CD14-positive monocyte (primary cell): ENCODE results near the gene CYP19A1. TPM values are rescaled to one million over a fixed set of nuclear protein-coding genes. Genes with fewer than 3 reads are reported as not detected.

Experiments used
- DNase-seq, 3 donors: peaks; one replicate each; pipeline ENCODE4 v3.0.0-alpha.2; 2011 to 2022
- H2AFZ ChIP-seq: 2 replicates; pipeline ENCODE4 v1.6.0; 2012; ENCODE audit warnings: mild to moderate bottlenecking, low read depth, low read length, inconsistent platforms; ENCODE audit not compliant: insufficient read depth, poor library complexity, severe bottlenecking
- H3K27ac ChIP-seq, 2 donors: 1 replicate in 1 of 2; 2 replicates in 1 of 2; pipeline ENCODE4 v1.5.1; 2012 to 2013; ENCODE audit warnings: low read length in 2 of 2, control low read depth in 1 of 2, inconsistent platforms in 1 of 2, low read depth in 1 of 2, mild to moderate bottlenecking in 1 of 2
- H3K27me3 ChIP-seq, 2 donors: one replicate each; pipeline versions ENCODE4 v1.6.0 to v1.6.1; 2011 to 2013; ENCODE audit warnings: low read length in 2 of 2; ENCODE audit not compliant: control insufficient read depth in 2 of 2, insufficient read depth in 2 of 2
- H3K36me3 ChIP-seq, 2 donors: replicated peaks in 1 of 2; 1 replicate in 1 of 2; 2 replicates in 1 of 2; pipeline versions ENCODE4 v1.5.1 to v1.6.1; 2012 to 2013; ENCODE audit warnings: low read length in 2 of 2, control low read depth in 1 of 2, inconsistent platforms in 1 of 2, mild to moderate bottlenecking in 1 of 2; ENCODE audit not compliant: insufficient read depth in 2 of 2, control insufficient read depth in 1 of 2
- H3K4me1 ChIP-seq, 2 donors: 1 replicate in 1 of 2; 2 replicates in 1 of 2; pipeline versions ENCODE4 v1.5.1 to v1.6.1; 2012 to 2013; ENCODE audit warnings: low read length in 2 of 2, control low read depth in 1 of 2, inconsistent platforms in 1 of 2, mild to moderate bottlenecking in 1 of 2, moderate library complexity in 1 of 2; ENCODE audit not compliant: insufficient read depth in 2 of 2, control insufficient read depth in 1 of 2
- H3K4me2 ChIP-seq: replicated peaks from 2 replicates; pipeline ENCODE3; 2012; ENCODE audit warnings: low read length, moderate library complexity, mild to moderate bottlenecking; ENCODE audit not compliant: poor library complexity, severe bottlenecking; ENCODE audit errors: extremely low read depth
- H3K4me3 ChIP-seq, 3 experiments: fragments of 200-600 bp in 1 of 3; sonication (generic) in 1 of 3; replicated peaks in 1 of 3; 1 replicate in 2 of 3; 2 replicates in 1 of 3; pipeline ENCODE4 v1.5.1; 2011 to 2013; ENCODE audit warnings: low read length in 3 of 3, mild to moderate bottlenecking in 3 of 3, control low read depth in 2 of 3, low read depth in 2 of 3, inconsistent platforms in 1 of 3, moderate library complexity in 1 of 3
- H3K79me2 ChIP-seq: 2 replicates; pipeline ENCODE4 v1.6.0; 2012; ENCODE audit warnings: mild to moderate bottlenecking, control low read depth, inconsistent platforms, low read length, moderate library complexity; ENCODE audit not compliant: insufficient read depth
- H3K9ac ChIP-seq: 2 replicates; pipeline ENCODE4 v1.6.0; 2017; ENCODE audit warnings: low read length, mild to moderate bottlenecking; ENCODE audit not compliant: insufficient read depth, poor library complexity, severe bottlenecking
- H3K9me3 ChIP-seq, 2 donors: replicated peaks in 1 of 2; 1 replicate in 1 of 2; 2 replicates in 1 of 2; pipeline versions ENCODE4 v1.5.1 to v1.6.1; 2012 to 2013; ENCODE audit warnings: low read length in 2 of 2, control low read depth in 1 of 2; ENCODE audit not compliant: control insufficient read depth in 1 of 2, insufficient read depth in 1 of 2
- H4K20me1 ChIP-seq: 2 replicates; pipeline ENCODE4 v1.6.0; 2012; ENCODE audit warnings: mild to moderate bottlenecking, low read length, control low read depth, moderate library complexity; ENCODE audit not compliant: insufficient read depth
- H3K27ac Mint-ChIP-seq, 7 donors: one replicate each; pipeline ENCODE4 v1.8.0; 2020; ENCODE audit warnings: mild to moderate bottlenecking in 7 of 7, mixed read lengths in 7 of 7, moderate library complexity in 6 of 7, inconsistent platforms in 2 of 7
- H3K27me3 Mint-ChIP-seq, 3 donors: one replicate each; pipeline ENCODE4 v1.8.0; 2021 to 2022; ENCODE audit warnings: low read depth in 3 of 3, mild to moderate bottlenecking in 3 of 3, mixed read lengths in 3 of 3, moderate library complexity in 3 of 3, inconsistent platforms in 1 of 3
- H3K36me3 Mint-ChIP-seq, 2 donors: one replicate each; pipeline ENCODE4 v1.8.0; 2020; ENCODE audit warnings: mixed read lengths in 2 of 2, inconsistent platforms in 1 of 2, mild to moderate bottlenecking in 1 of 2
- H3K4me1 Mint-ChIP-seq: one replicate; pipeline ENCODE4 v1.8.0; 2020; ENCODE audit warnings: mild to moderate bottlenecking, mixed read lengths
- H3K4me3 Mint-ChIP-seq, 2 donors: one replicate each; pipeline ENCODE4 v1.8.0; 2020; ENCODE audit warnings: mild to moderate bottlenecking in 2 of 2, mixed read lengths in 2 of 2, moderate library complexity in 1 of 2
- H3K9me3 Mint-ChIP-seq, 7 donors: one replicate each; pipeline ENCODE4 v1.8.0; 2020 to 2022; ENCODE audit warnings: mixed read lengths in 7 of 7, mild to moderate bottlenecking in 6 of 7, moderate library complexity in 6 of 7, inconsistent platforms in 2 of 7
- CTCF ChIP-seq: fragments of 200-600 bp; IDR thresholded peaks from one replicate; pipeline ENCODE4 v1.8.0; 2022; ENCODE audit warnings: antibody characterized with exemption, mild to moderate bottlenecking
- WGBS: methylation state at CpG from one replicate; pipeline ENCODE4 v1.1.5; 2013; ENCODE audit warnings: missing lambda C conversion rate; ENCODE audit not compliant: insufficient coverage; 5-methylcytosine and 5-hydroxymethylcytosine counted together
- intact Hi-C, 2 donors: fragments of 100-400 bp; cut with micrococcal nuclease; formaldehyde crosslinking; loops; one replicate each; pipeline versions ENCODE4 v1.15.0 to v1.15.1; 2023
- polyA plus RNA-seq, 3 donors: library from polyadenylated mRNA; depleted of rRNA in 1 of 3; unstranded in 2 of 3; stranded (reverse) in 1 of 3; fragments of 300-500 nt in 2 of 3; fragments of >200 nt in 1 of 3; fragmentation: Illumina TruSeq in 2 of 3; gene quantifications; 1 replicate in 2 of 3; 2 replicates in 1 of 3; pipeline ENCODE4 v1.2.3, GENCODE V29; 2012 to 2021

Gene CYP19A1
- polyA plus RNA-seq, 3 donors, result not detected

DNA sequence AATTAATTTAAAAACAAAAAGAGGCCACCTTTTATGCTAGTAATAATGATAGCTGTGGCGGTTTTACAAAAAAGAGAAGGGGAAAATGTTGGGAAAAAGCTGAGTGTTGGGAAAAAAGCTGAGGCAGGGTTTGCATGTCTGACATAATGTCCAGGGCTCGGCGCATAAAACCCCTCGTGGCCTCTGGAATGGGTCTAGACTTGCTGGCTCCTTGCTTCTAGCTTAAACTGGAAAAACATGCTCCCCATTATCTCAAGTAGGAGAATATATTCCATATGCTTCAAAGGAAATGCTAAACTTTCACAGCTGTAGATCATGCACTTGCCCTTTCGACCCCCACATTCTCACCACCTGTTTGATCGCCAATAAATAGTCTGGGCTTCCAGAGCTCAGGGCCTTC lies 53.0 kb downstream of the CYP19A1 start:
- Histone ChIP-seq H3K4me1 (peaks cover 13 to 19% of the 10 kb centered on the region in 2 donors), H3K4me3 (no peak overlapping the region), H3K36me3 (no peaks in the 10 kb centered on the region), H3K4me2 (no peak overlapping the region), H4K20me1 (no peaks in the 10 kb centered on the region), H3K9me3 (no peaks in the 10 kb centered on the region), H3K9ac (no peak overlapping the region), H3K79me2 (no peaks in the 10 kb centered on the region), H2AFZ (no peak overlapping the region), H3K27me3 (no peaks in the 10 kb centered on the region), H3K27ac (no peak overlapping the region)
- Mint-ChIP-seq H3K36me3 (no peaks in the 10 kb centered on the region), H3K27ac (no peak overlapping the region), H3K4me1 (peaks cover 18% of the 10 kb centered on the region), H3K9me3 (no peaks in the 10 kb centered on the region), H3K4me3 (no peak overlapping the region), H3K27me3 (peaks cover 2 to 3% (median 3%) of the 10 kb centered on the region in 3 donors)
- no peak for DNase-seq
- intact Hi-C loops, result loop anchor here (10.0 kb wide), 1 partner anchor 121 kb away; no protein-coding TSS in a partner anchor
- TF ChIP-seq CTCF, result no peak
- WGBS, result 95% methylated on average over 5 of the region's 6 CpGs

- no peak overlapping the region for H3K9ac ChIP-seq
- Mint-ChIP-seq H3K36me3 (no peaks in the 10 kb centered on the region), H3K27me3 (peaks cover 3 to 6% (median 3%) of the 10 kb centered on the region in 3 donors), H3K4me1 (peaks cover 18% of the 10 kb centered on the region), H3K4me3 (no peak overlapping the region), H3K27ac (no peak overlapping the region), H3K9me3 (no peaks in the 10 kb centered on the region)
- H3K27me3 ChIP-seq, result no peaks in the 10 kb centered on the region
- DNase-seq, result no peak
- H3K36me3 ChIP-seq, result no peaks in the 10 kb centered on the region
- H3K79me2 ChIP-seq, result no peaks in the 10 kb centered on the region
- no peak overlapping the region for H3K4me3 ChIP-seq
- WGBS, result 94% methylated on average over 4 of the region's 6 CpGs
- H3K4me1 ChIP-seq, result peaks cover 13 to 19% of the 10 kb centered on the region in 2 donors
- TF ChIP-seq CTCF, result no peak
- H3K9me3 ChIP-seq, result no peaks in the 10 kb centered on the region
- H3K4me2 ChIP-seq, result no peak overlapping the region
- intact Hi-C loops, result loop anchor here (10.0 kb wide), 1 partner anchor 120 kb away; no protein-coding TSS in a partner anchor
- H2AFZ ChIP-seq, result no peak overlapping the region
- H4K20me1 ChIP-seq, result no peaks in the 10 kb centered on the region
- no peak overlapping the region for H3K27ac ChIP-seq
Measured at GRCh38 chr15:51284871-51285270, 53.5 kb downstream of the CYP19A1 start.
